SK-N-MC (cell line): ENCODE results near the gene NDST1.

ENCODE experiments used
- DNase-seq: peaks from one replicate; pipeline ENCODE4 v3.0.0-alpha.2; 2011; ENCODE audit warnings: low read depth, low spot score
- H3K27ac ChIP-seq: fragments of 200-600 bp; sonication (generic); 2 replicates; pipeline ENCODE4 v1.5.1; 2016; ENCODE audit warnings: mixed run types
- H3K36me3 ChIP-seq: fragments of 200-600 bp; sonication (generic); 2 replicates; pipeline ENCODE4 v1.6.1; 2017; ENCODE audit warnings: antibody characterized with exemption, low read length, mixed read lengths; ENCODE audit not compliant: insufficient read depth
- H3K4me3 ChIP-seq: fragments of 200-600 bp; sonication (generic); 2 replicates; pipeline ENCODE4 v1.5.1; 2016
- H3K9ac ChIP-seq: fragments of 200-600 bp; sonication (generic); 2 replicates; pipeline ENCODE4 v1.8.0; 2017; ENCODE audit warnings: mixed run types, mixed read lengths; ENCODE audit not compliant: insufficient read length
- H3K9me3 ChIP-seq: fragments of 200-600 bp; sonication (generic); 2 replicates; pipeline ENCODE4 v1.6.1; 2017; ENCODE audit warnings: low read depth, mild to moderate bottlenecking, antibody characterized with exemption, low read length, moderate library complexity, mixed read lengths
- EZH2 ChIP-seq: fragments of 200-600 bp; sonication (generic); IDR thresholded peaks from one replicate; pipeline ENCODE4 v1.6.1; 2017; ENCODE audit warnings: antibody characterized with exemption
- FOXP2 ChIP-seq: optimal IDR thresholded peaks from 2 replicates; pipeline ENCODE3; 2011; ENCODE audit warnings: mild to moderate bottlenecking, moderate library complexity; ENCODE audit not compliant: insufficient read depth; ENCODE audit errors: extremely low read length, control extremely low read depth
- POLR2AphosphoS5 ChIP-seq: IDR thresholded peaks from 2 replicates; pipeline ENCODE4 v1.6.1; 2012; ENCODE audit warnings: mild to moderate bottlenecking, low read depth, low read length, borderline replicate concordance

NDST1 gene

DNA sequence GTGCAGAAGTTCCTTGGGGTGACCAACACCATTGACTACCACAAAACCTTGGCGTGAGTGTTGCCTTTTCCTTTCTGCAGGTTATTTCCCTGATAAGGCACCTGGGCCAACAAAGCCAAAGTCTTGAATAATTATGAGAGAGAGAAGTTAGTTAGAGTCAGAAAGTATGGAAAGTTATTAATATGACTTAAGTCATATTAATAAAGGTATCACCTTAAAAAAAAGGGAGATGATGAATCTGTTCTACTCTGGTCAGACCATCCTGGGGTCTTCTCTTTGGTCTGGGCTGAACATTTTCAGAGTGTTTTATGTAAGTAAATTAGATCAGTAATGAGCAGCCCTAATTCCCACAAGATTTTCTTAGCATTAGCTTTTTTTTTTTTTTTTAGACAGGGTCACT is 41.8 kb downstream of the NDST1 start:
- TF ChIP-seq FOXP2 (no peak), EZH2 (no peak), POLR2AphosphoS5 (no peak)
- Histone ChIP-seq H3K36me3 (peaks cover 17% of the 10 kb centered on the region), H3K4me3 (no peak overlapping the region), H3K9me3 (no peaks in the 10 kb centered on the region), H3K9ac (no peak overlapping the region), H3K27ac (no peak overlapping the region)
- DNase-seq = no peak

DNA sequence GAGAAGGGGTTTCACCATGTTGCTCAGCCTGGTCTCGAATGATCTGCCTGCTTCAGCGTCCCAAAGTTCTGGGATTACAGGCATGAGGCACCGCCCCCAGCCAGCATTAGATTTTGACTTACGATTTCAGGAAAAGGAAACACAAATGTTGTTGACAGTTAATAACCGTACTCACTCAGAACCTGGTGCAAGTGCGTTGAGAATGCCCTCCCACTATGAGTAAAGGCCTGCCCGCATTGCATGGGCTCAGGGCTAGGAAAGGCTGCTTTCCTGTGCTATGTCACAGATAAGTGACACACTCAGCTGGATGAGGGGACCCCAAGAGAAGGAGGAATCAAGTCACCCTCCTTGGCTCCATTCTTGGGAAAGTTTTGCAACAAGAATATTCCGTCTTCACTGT is 42.4 kb downstream of the NDST1 start:
- H3K36me3 ChIP-seq = peaks cover 14% of the 10 kb centered on the region
- TF ChIP-seq POLR2AphosphoS5 = no peak
- no peak for TF ChIP-seq FOXP2
- no peak for TF ChIP-seq EZH2
- DNase-seq = no peak
- no peaks in the 10 kb centered on the region for H3K9me3 ChIP-seq
- H3K27ac ChIP-seq = no peak overlapping the region
- no peak overlapping the region for H3K9ac ChIP-seq
- no peak overlapping the region for H3K4me3 ChIP-seq

DNA sequence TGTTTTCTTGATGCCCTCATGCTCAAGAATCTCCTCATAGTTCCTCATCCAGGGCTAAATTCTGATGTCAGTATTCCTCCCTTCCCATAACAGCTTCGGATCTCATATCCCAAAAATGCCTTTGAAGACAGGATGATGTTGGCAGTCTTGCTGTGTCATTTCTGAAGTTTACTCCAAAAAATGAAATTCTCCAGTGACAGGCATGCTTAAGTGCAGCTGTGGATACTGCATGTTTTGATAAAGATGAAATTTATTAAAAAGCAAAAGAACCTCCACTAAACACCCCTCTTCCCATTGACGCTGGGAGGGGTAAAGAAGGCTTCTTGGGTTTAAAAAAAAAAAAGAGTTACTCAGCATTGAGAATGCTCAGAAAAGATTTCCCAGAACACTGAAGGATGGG is 43.1 kb downstream of the NDST1 start:
- Histone ChIP-seq H3K9ac (no peak overlapping the region), H3K36me3 (peaks cover 9% of the 10 kb centered on the region; the same call in 1 of the 2 replicates)

DNA sequence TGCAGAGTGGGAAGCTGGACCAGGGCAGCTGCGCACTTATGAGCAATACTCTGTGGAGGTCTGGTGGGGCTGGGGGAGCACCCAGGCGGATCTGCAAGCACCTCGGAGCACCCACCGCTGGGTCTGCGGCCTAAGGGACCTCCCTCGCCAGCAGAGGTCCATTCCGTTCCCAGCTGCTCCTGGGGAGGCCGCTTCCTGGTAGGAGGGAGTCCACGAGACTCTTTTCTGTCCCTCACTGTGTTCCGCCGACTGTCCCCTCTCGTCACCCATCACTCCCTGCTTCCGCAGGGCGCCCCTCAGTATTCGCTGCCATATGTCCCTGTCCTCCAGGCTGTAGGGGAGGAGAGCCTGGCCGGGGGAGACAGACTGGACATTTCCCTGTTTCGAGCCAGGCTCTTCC is 45.5 kb downstream of the NDST1 start:
- no peaks in the 10 kb centered on the region for H3K9me3 ChIP-seq
- no peak overlapping the region for H3K27ac ChIP-seq
- no peak overlapping the region for H3K9ac ChIP-seq
- H3K36me3 ChIP-seq = peaks cover 9% of the 10 kb centered on the region; the same call in 1 of the 2 replicates
- no peak for DNase-seq
- no peak for TF ChIP-seq FOXP2
- TF ChIP-seq POLR2AphosphoS5 = no peak
- no peak for TF ChIP-seq EZH2
- no peak overlapping the region for H3K4me3 ChIP-seq

More for the DNA sequence above, 43.1 kb downstream of the NDST1 start:
- H3K27ac ChIP-seq = no peak overlapping the region
- no peak for DNase-seq
- TF ChIP-seq POLR2AphosphoS5 (no peak), EZH2 (no peak), FOXP2 (no peak)
- H3K9me3 ChIP-seq = no peaks in the 10 kb centered on the region
- H3K4me3 ChIP-seq = no peak overlapping the region

DNA sequence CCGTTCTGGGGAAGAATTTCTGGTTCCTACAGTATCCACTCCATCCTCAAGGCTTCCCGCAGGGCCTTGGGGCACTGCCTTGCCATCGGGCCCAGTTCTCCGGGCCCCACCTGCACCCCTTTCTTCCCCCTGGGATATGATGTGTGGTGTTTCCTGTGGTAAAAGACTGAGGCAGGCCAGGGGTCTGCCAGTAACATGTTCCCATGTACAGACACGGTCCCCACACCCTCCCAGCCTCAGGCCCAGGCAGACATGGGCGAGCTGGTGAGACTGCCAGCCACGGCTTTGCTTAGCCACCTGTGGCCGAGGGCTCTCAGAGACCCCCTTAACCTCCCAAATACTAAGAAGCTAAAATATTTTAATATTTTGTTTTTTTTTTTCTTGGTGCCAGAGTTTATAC is 46.0 kb downstream of the NDST1 start:
- H3K4me3 ChIP-seq = no peak overlapping the region
- H3K9me3 ChIP-seq = no peaks in the 10 kb centered on the region
- H3K9ac ChIP-seq = no peak overlapping the region
- no peak for DNase-seq
- peaks cover 9% of the 10 kb centered on the region; the same call in 1 of the 2 replicates for H3K36me3 ChIP-seq
- H3K27ac ChIP-seq = no peak overlapping the region
- no peak for TF ChIP-seq EZH2
- no peak for TF ChIP-seq POLR2AphosphoS5
- TF ChIP-seq FOXP2 = no peak

DNA sequence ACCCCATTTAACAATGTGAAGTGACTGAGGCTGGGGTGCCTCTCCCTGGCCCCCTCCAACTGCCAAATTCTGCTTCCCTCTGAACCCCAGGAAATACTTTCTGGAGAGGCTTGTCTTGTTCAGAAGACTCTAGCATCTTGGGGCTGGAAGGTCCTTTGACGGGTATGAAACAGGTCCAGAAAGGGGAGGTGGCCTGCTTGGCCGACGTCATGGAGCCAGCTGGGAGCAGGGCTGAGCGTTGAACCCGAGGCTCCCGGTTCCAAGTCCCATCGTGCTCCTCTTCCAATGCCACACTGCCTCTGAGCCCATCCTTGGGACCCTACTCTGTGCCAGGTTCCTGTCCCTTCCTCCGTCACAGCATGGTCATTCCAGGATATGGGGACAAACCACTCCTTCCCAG is 46.9 kb downstream of the NDST1 start:
- Histone ChIP-seq H3K36me3 (peaks cover 4% of the 10 kb centered on the region; the same call in 1 of the 2 replicates), H3K9me3 (no peaks in the 10 kb centered on the region), H3K4me3 (no peak overlapping the region), H3K9ac (no peak overlapping the region), H3K27ac (no peak overlapping the region)
- DNase-seq = no peak
- TF ChIP-seq FOXP2 = no peak
- TF ChIP-seq EZH2 = no peak
- TF ChIP-seq POLR2AphosphoS5 = no peak

DNA sequence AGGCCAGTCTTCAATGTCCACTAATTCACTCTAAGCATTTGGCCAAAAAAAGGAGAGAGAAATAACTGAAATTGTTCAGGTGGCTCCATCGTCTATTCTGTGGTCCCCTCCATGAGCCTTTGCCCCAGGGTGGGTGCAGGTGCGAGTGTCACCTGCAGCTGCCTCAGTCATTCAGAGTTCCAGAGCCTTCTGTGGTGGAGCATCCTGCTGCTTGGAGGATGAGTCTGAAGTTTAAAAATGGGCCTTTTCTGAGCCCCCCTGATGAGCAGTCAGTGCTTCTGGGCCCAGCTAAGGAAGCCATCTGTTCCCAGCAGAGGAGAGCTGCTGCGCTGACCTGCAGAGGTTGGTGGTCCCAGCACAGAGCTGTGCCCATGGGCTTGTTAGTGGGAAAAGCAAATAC is 48.2 kb downstream of the NDST1 start:
- Histone ChIP-seq H3K9me3 (no peaks in the 10 kb centered on the region), H3K9ac (no peak overlapping the region), H3K4me3 (no peak overlapping the region), H3K36me3 (no peaks in the 10 kb centered on the region; the same call in 1 of the 2 replicates), H3K27ac (no peak overlapping the region)
- TF ChIP-seq FOXP2 (no peak), EZH2 (no peak), POLR2AphosphoS5 (no peak)
- no peak for DNase-seq

DNA sequence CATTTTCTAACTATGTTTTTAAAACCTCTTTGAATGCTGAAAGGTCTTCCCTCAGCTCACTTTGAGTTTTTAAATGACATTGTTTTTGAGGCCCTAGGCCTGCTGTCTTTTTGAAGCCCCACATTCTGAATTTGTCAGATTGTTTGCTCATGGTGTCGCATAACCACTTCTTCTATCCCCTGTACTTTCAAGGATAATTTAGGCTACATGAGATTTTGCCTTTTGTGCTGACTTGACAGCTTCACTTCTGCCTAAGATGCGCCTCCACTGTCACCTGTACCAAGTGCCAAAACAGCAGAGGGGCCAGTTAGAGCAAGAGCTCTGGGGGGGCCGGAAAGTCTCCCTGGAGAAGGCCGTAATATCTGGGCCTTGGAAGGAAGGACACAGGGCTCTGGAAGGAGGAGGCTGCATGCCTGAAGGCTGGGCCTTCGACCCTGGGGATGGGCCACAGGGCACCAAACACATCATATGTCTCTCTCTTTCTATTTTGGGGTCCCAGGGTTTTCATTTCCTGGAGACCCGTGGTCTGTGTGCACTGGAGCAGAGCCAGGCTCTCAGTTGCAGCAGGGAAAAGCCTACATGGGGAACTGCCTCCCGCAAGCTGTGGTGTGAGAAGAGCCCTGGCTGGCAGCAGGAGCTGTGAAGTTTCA is 49.1 kb downstream of the NDST1 start:
- no peaks in the 10 kb centered on the region for H3K9me3 ChIP-seq
- H3K4me3 ChIP-seq = no peak overlapping the region
- TF ChIP-seq FOXP2 (no peak), EZH2 (no peak), POLR2AphosphoS5 (no peak)
- no peak overlapping the region for H3K27ac ChIP-seq
- no peaks in the 10 kb centered on the region; the same call in 1 of the 2 replicates for H3K36me3 ChIP-seq
- DNase-seq = no peak
- no peak overlapping the region for H3K9ac ChIP-seq

DNA sequence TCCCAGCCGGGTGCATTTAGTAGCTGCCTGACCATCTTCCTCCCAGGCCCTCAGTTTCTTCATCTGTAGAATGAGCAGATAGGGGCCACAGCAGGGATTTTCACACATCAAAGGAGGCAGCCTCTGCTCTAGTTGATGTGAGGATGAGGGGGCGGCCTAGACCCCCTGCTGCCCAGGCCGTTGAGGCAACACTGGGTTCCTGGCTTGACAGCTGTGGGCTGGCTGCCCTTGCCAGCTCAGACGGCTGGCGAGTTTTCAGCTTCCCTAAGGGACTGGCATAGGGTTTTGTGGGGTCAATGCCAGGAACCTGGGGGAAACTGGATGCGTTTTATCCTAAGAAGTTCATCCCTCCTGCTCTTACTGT is 49.6 kb downstream of the NDST1 start:
- Histone ChIP-seq H3K9me3 (no peaks in the 10 kb centered on the region), H3K36me3 (no peaks in the 10 kb centered on the region; the same call in 1 of the 2 replicates), H3K27ac (no peak overlapping the region), H3K9ac (no peak overlapping the region), H3K4me3 (no peak overlapping the region)
- TF ChIP-seq EZH2 = no peak
- TF ChIP-seq FOXP2 = no peak
- no peak for TF ChIP-seq POLR2AphosphoS5
- DNase-seq = no peak
